Lower lobe of right lung (tissue), 2 donors: ENCODE data around the gene PCSK9. TPM values are rescaled to one million over a fixed set of nuclear protein-coding genes. Genes with fewer than 3 reads are reported as not detected.
"Not testable (repeated sequence)": the region's sequence is repeated elsewhere in the genome, so short reads cannot be mapped to it uniquely, and the experiment has no call there.

Experiments used
- ATAC-seq, 2 donors: fragments of 200-7000 bp; cut with Tn5 transposase; one replicate each; pipeline ENCODE4 v1.9.1; 2020 to 2022; ENCODE audit warnings: mild to moderate bottlenecking in 2 of 2, moderate library complexity in 2 of 2
- DNase-seq: peaks from one replicate; pipeline ENCODE4 v3.0.0-alpha.2; 2020
- H3K27ac ChIP-seq: fragments of 200-600 bp; one replicate; pipeline ENCODE4 v1.8.0; 2022
- H3K27me3 ChIP-seq: fragments of 200-600 bp; one replicate; pipeline ENCODE4 v1.8.0; 2022; ENCODE audit warnings: low read depth
- H3K36me3 ChIP-seq: fragments of 200-600 bp; one replicate; pipeline ENCODE4 v1.8.0; 2022; ENCODE audit warnings: mild to moderate bottlenecking
- H3K4me1 ChIP-seq: fragments of 200-600 bp; one replicate; pipeline ENCODE4 v1.8.0; 2022
- H3K4me3 ChIP-seq: fragments of 200-600 bp; one replicate; pipeline ENCODE4 v1.8.0; 2022; ENCODE audit warnings: mild to moderate bottlenecking
- H3K9me3 ChIP-seq: fragments of 200-600 bp; one replicate; pipeline ENCODE4 v1.8.0; 2022
- intact Hi-C: fragments of 100-400 bp; cut with DNase I; formaldehyde crosslinking; loops from one replicate; pipeline ENCODE4 v1.11.0; 2022
- total RNA-seq: library from RNA; stranded (reverse); fragmentation: NEBNext Ultra II Directional; extraction: Animal tissue kit (Norgen Biotek cat#: 25700); gene quantifications from one replicate; pipeline ENCODE4 v1.2.1, GENCODE V29; 2021
- TF ChIP-seq, protein P1 (sequence below): fragments of 200-600 bp; IDR thresholded peaks from one replicate; pipeline ENCODE4 v1.8.0; 2022; ENCODE audit warnings: antibody characterized with exemption, mild to moderate bottlenecking
- donor health status: DM: no; HTN: yes; CAD: no; lungs with severe emphysema.

Gene PCSK9
- total RNA-seq, 1 donor from 2014 or later = 25.7 TPM

DNA sequence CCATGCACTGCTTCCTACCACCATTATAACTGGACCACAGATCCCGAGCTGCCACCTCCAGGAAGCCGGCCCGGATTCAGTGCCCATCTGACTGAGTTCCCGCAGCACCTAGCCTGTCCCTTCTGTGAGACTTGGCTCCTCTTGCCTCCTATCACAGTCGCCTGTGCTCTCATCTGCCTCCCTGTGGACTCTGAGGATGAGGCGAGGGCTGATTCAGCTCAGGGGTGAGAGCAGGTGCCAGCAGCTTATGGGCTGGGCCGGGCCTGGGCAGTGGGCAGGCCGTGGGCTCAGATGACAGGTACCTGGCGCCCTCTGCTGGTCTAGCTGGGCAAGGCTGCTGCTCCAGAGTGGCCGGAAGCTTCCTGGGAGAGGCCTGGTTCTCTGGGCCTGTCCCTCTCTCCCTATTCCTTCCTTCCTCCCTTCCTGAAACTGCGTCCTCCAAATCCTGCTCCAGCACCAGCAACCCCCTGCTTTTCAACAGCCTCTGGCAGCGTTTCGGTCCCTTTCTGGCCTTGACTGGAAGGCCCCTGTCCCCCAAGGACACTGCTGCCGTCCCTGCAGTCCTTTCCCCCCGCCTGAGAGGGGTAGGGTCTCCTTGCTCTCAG, 17.3 kb upstream of the PCSK9 start:
- H3K4me3 ChIP-seq = no peak overlapping the region
- H3K27ac ChIP-seq = no peak overlapping the region
- H3K36me3 ChIP-seq = no peaks in the 10 kb centered on the region
- H3K4me1 ChIP-seq = no peaks in the 10 kb centered on the region
- ATAC-seq (peak; percentile 100), DNase-seq (peak; percentile 90)
- no peaks in the 10 kb centered on the region for H3K9me3 ChIP-seq
- intact Hi-C loops = no loop called here
- no peaks in the 10 kb centered on the region for H3K27me3 ChIP-seq
- TF ChIP-seq, protein P1, sequence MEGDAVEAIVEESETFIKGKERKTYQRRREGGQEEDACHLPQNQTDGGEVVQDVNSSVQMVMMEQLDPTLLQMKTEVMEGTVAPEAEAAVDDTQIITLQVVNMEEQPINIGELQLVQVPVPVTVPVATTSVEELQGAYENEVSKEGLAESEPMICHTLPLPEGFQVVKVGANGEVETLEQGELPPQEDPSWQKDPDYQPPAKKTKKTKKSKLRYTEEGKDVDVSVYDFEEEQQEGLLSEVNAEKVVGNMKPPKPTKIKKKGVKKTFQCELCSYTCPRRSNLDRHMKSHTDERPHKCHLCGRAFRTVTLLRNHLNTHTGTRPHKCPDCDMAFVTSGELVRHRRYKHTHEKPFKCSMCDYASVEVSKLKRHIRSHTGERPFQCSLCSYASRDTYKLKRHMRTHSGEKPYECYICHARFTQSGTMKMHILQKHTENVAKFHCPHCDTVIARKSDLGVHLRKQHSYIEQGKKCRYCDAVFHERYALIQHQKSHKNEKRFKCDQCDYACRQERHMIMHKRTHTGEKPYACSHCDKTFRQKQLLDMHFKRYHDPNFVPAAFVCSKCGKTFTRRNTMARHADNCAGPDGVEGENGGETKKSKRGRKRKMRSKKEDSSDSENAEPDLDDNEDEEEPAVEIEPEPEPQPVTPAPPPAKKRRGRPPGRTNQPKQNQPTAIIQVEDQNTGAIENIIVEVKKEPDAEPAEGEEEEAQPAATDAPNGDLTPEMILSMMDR = peak; percentile 84

DNA sequence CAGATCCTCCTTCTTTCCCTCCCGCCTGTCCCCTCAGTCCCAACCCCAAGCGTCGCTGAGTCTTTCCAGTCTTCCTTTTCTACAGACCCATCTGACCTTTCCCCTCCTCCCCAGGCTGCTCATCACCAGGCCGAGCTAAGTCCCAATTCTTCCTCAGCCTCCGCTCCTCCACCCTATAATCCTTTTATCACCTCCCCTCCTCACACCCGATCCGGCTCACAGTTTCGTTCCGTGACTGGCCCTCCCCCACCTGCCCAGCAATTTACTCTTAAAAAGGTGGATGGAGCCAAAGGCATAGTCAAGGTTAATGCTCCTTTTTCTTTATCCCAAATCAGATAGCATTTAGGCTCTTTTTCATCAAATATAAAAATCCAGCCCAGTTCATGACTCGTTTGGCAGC, 15.2 kb upstream of the PCSK9 start:
- H3K4me3 ChIP-seq, intact Hi-C loops, H3K9me3 ChIP-seq, H3K27ac ChIP-seq, H3K27me3 ChIP-seq, DNase-seq, H3K4me1 ChIP-seq, ATAC-seq, H3K36me3 ChIP-seq: not testable (repeated sequence)

DNA sequence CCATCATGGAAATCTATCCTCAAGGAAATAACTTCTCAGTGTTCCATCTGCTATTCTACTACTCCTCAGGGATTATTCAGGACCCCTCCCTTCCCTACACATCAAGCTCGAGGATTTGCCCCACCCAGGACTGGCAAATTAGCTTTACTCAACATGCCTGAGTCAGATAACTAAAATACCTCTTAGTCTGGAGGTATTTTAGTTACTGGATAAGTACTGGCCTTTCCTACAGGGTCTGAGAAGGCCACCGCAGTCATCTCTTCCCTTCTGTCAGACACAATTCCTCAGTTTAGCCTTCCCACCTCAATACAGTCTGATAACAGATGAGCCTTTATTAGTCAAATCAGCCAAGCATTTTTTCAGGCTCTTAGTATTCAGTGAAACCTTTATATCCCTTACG, 12.7 kb upstream of the PCSK9 start:
- H3K4me1 ChIP-seq, H3K27ac ChIP-seq, H3K4me3 ChIP-seq, H3K27me3 ChIP-seq, H3K9me3 ChIP-seq, H3K36me3 ChIP-seq, ATAC-seq, DNase-seq, intact Hi-C loops: not testable (repeated sequence)

DNA sequence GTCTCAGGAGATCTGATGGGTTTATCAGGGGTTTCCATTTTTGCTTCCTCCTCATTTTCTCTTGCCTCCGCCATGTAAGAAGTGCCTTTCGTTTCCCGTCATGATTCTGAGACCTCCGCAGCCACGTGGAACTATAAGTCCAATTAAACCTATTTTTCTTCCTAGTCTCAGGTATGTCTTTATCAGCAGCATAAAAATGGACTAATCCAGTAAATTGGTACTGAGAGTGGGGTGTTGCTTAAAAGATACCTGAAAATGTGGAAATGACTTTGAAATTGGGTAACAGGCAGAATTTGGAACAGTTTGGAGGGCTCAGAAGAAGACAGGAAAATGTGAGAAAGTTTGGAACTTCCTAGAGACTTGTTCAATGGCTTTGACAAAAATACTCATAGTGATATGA, 8.2 kb upstream of the PCSK9 start:
- H3K36me3 ChIP-seq, intact Hi-C loops: not testable (repeated sequence)

DNA sequence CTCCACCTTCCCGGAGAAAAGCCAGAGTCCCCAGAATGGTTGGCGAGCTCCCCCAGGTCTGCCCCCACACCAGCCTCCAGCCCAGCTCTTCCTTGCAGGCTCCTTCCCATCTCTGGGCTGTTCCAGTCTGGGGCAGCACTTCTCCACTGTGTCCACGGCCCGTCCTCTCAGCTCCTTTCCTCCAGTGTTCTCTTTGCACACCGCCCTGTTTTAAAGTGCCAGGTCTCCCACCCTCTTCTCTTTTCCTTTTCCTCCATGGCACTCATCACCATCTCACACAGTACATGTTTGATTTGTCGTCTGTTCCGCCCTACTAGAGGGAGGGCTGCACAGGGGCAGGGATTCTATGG, 6.1 kb upstream of the PCSK9 start:
- Histone ChIP-seq H3K27me3 (peaks cover 17% of the 10 kb centered on the region), H3K4me1 (no peaks in the 10 kb centered on the region), H3K9me3 (no peaks in the 10 kb centered on the region), H3K27ac (no peak overlapping the region), H3K36me3 (no peaks in the 10 kb centered on the region), H3K4me3 (no peak overlapping the region)
- DNase-seq (no peak), ATAC-seq (no peak)
- intact Hi-C loops = no loop called here
- TF ChIP-seq, protein P1 = no peak

More for the DNA sequence above, 8.2 kb upstream of the PCSK9 start:
- H3K4me1 ChIP-seq, H3K4me3 ChIP-seq, H3K9me3 ChIP-seq, ATAC-seq, DNase-seq, H3K27ac ChIP-seq: not testable (repeated sequence)
- peaks cover 10% of the 10 kb centered on the region for H3K27me3 ChIP-seq

DNA sequence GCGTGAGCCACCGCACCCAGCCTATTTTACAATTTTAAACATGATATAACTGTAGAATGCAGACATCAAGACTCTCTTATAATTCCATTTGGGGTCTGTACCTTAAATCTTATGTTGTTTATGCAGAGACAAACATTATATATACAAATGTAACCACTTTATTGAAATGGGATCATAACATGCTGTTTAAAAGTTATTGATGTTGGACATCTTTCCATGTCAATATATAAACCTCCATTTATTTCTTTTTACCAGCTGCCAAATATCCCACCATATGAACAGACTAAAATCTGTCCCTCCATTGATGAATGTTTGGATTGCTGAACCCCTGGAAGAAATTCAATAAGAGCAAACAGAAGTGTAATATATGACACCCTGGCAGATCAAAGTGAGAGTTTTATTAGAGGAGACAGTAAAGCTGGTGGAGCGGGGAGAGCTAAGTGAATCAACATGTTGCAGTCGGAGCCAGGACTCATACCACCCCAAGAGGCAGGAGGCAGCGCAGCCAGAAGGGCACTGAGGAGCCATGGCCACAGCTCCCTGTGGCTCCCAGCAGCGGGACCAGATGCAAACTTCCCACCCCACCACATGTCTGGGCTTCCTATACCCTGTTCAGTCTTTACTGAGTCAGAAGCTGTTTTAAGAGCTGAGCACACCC, 4.7 kb upstream of the PCSK9 start:
- no peak for ATAC-seq
- Histone ChIP-seq H3K36me3 (no peaks in the 10 kb centered on the region), H3K27ac (no peak overlapping the region), H3K4me1 (peaks cover 5% of the 10 kb centered on the region), H3K4me3 (no peak overlapping the region), H3K27me3 (peaks cover 23% of the 10 kb centered on the region), H3K9me3 (no peaks in the 10 kb centered on the region)
- intact Hi-C loops = no loop called here
- DNase-seq = no peak
- TF ChIP-seq, protein P1 = no peak

DNA sequence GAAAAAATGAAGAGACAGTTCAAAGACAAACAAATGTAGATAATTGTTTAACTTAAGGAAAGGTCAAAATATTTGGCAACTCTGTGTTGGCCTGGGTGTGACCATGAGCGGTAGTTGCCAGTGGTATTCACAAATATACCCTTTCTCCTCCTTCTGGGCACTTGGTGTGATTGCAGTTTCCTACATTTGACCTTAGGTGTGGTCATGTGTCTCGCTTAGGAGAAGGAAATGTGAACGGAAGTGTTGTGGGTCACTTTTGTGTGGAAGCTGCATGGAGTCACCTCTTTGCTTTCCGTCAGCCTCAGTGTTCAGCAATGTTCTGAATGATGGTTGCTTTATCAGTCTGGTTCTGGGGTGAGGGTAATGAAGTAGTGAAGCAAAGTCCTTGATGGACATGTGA, 3.4 kb upstream of the PCSK9 start:
- TF ChIP-seq, protein P1 = no peak
- H3K36me3 ChIP-seq = no peaks in the 10 kb centered on the region
- ATAC-seq = peak; percentile 5 to 32
- no peak for DNase-seq
- peaks cover 7% of the 10 kb centered on the region for H3K4me1 ChIP-seq
- no peak overlapping the region for H3K4me3 ChIP-seq
- peaks cover 35% of the 10 kb centered on the region for H3K27me3 ChIP-seq
- no peak overlapping the region for H3K27ac ChIP-seq
- no peaks in the 10 kb centered on the region for H3K9me3 ChIP-seq
- intact Hi-C loops = no loop called here
